ENCODE results near the gene CRYBG3.

DNA sequence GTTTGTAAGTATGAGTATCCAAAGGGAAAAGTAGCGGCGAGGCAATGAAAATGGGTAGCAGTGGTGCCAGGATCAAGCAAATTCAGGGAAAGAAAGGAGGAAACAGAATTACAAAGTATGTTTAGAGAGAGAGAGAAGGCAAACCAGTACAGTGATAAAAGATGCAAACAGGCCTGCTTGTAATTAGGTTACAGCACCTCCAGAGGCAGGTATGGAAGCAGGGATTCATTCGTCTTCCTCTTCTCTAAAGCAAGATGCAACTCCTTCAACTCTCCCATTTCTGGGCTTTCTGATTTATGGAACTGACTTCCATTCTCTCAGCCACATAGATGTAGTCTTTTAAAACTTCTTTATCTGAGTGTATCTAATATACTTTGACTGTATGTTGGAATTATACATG lies 68.0 kb downstream of the CRYBG3 start:
- TF ChIP-seq, protein P1, sequence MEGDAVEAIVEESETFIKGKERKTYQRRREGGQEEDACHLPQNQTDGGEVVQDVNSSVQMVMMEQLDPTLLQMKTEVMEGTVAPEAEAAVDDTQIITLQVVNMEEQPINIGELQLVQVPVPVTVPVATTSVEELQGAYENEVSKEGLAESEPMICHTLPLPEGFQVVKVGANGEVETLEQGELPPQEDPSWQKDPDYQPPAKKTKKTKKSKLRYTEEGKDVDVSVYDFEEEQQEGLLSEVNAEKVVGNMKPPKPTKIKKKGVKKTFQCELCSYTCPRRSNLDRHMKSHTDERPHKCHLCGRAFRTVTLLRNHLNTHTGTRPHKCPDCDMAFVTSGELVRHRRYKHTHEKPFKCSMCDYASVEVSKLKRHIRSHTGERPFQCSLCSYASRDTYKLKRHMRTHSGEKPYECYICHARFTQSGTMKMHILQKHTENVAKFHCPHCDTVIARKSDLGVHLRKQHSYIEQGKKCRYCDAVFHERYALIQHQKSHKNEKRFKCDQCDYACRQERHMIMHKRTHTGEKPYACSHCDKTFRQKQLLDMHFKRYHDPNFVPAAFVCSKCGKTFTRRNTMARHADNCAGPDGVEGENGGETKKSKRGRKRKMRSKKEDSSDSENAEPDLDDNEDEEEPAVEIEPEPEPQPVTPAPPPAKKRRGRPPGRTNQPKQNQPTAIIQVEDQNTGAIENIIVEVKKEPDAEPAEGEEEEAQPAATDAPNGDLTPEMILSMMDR (conservative IDR thresholded peaks at IDR 0.05): no peak
- no peak for TF ChIP-seq ZFX (IDR thresholded peaks at IDR 0.05)

Data from C4-2B (cell line).